ENCODE results near the gene PSMB11.

The PSMB11 gene

GRCh38 chr14:23085458-23085857 is 43.4 kb downstream of the PSMB11 start:
- no peak for DNase-seq (ENCODE audit: low spot score)

DNA sequence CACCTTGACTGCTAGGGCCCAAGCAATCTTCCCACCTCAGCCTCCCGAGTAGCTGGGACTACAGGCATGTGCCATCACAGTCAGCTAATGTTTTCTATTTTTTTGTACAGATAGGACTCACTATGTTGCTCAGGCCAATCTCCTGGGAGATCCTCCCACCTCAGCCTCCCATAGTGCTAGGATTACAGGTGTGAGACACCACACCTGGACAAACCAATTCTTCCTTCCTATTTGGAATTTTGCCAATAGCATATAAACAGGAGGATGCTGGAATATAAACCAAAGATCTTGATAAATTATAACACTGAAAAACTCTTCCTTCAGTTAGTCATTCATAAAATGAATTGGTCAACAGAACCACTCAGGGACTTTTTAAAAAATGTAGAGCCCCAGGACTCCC is 44.6 kb downstream of the PSMB11 start:
- DNase-seq (ENCODE audit: low spot score) = no peak

DNA sequence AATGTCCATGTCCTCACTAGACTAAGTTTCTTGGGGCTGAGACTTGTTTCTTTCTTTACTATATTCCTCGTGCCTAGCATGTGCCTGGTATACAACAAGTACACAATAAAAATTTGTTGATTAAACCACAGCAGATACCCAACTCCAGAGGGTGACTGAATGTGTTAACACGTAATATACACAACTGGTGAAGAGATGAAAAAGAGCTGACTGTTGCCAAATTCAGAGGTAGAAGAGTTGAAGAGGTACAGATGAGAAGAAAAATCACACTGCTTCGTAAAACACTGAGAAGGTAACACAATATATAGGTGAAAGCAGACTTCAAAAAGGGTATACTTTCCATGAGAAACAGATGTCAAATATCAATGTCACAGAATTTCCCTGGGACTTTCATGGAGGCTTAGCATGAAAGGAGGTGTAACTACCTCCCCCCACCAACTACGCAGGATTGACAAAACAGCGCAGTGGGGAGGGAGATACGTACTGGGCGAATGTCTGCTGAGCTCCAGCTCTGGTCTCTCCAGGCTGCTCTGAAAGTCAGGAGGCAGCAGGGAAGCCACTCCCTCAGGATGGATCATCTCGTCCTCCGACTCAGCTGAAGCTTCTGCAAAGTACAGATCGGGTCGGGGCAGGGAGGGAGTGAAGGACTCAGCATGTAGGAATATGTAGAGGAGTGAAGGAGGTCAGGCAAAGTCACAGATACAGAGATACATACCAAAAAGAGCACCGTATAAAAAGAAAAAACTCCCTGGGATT is 47.7 kb downstream of the PSMB11 start:
- no peak for DNase-seq (ENCODE audit: low spot score)

DNA sequence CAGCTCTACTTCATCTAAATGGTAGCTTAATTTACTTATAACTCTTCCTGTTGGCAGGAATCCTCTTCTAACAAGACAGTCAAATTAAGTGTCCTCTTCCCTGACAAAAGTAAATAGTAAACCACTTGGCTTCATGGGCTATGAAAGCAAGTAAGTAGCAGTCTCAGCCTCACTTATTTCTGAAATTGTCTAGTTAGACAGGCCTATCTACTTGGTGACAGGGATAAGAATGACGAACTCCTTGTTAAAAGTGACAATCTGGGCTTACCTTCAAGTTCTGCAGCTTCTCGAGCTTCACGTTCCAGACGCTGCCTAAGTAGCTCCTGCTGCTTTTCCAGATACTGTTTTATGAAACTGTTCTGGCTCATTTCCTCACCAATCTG is 48.2 kb downstream of the PSMB11 start:
- no peak for DNase-seq (ENCODE audit: low spot score)

DNA sequence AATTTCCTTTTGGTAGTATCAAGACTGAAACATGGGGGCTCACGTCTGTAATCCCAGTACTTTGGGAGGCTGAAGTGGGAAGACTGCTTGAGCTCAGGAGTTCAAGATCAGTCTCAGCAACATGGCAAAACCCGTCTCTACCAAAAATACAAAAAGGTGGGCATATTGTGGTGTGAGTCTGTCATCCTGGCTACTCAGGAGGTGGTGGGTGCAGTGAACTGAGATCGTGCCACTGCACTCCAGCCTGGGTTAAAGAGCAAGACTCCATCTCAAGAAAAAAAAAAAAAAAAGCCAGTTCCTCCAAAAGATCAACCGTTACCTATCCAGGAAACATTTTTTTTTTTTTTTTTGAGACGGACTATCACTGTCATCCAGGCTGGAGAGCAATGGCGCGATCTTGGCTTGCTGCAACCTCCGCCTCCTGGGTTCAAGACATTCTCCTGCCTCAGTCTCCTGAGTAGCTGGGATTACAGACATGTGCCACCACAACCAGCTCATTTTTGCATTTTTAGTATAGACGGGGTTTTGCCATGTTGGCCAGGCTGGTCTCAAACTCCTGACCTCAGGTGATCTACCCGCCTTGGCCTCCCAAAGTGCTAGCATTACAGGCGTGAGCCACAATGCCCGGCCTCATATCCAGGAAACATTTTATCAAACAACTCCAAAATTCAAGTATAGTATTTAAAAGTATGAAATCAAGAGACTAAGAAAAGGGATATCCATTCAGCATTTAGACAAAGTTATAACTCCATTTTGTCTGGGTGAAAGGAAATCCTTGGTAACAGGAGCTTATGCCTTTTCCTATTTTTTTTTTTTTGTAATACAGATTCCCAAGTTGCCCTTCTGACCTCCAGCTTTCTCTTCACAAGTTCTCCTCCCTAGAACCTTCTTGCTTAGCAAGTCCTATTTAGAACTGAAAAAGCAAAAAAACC is 49.5 kb downstream of the PSMB11 start:
- no peak for DNase-seq (ENCODE audit: low spot score)

DNA sequence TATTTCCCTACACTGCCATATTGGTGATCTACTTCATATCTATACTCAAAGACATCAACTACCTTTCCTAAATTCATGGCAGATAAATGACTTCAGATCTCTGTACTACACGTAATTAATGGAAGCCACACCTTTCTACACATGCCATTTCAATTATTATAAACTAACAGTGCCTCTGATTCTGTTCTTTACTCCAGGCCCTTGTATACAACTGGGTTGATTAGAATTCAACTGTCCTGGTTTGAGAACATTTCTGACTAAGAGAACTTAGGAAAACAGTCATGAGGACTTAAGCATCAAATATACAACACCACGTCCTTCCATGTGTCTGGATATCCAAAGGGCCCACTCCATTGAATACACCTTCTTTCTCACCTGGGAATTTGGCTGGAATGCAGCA is 51.1 kb downstream of the PSMB11 start:
- no peak for DNase-seq (ENCODE audit: low spot score)

DNA sequence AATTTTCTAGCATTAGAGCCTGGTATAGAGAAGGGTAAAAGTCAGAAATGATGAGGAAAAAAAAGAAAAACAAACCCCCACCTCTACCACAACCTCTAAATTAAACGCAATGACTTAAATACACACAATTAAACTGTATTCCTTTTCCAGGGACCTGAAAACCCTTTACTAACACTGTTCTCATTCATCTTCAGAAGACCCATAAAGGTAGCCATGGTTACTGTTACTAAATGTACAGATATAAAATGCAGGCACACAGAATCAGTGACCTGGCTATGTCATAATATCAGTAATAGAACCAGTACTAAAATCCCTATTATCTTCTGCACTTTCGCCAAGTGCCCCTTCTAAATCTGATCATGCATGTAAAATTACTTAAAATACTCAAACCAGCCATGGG is 51.5 kb downstream of the PSMB11 start:
- DNase-seq (ENCODE audit: low spot score) = no peak

Data from Ammon's horn (tissue), 1 donor.